CD4-positive, alpha-beta T cell treated with Interleukin-6 at 100 ng/mL for 8 hours (primary cell): ENCODE results near the gene DCTD.
"Not testable (repeated sequence)": the region's sequence is repeated elsewhere in the genome, so short reads cannot be mapped to it uniquely, and the experiment has no call there.

Source experiments
- DNase-seq: peaks from one replicate; pipeline ENCODE4 v3.0.0-alpha.2; 2020; ENCODE audit warnings: mixed read lengths, low spot score

Gene DCTD

DNA sequence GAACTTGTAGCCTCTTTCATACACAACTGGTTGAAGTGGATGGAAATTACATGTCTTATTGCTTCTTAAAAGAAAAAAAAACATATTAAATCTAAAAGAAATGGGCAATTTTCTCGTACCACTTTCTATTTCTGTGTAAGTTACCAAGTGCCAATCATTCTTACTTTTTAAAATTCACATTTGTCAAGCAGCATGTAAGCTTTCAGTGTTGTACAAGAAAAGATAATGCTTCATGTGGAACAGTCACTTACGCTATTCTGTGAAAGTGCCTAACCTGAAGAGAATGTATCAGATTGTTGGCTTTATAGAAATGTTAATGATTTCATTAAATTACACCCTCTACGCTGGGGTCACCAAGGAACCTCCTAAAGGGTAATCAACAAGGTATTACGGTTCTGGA, 4.4 kb upstream of the DCTD start:
- no peak for DNase-seq

DNA sequence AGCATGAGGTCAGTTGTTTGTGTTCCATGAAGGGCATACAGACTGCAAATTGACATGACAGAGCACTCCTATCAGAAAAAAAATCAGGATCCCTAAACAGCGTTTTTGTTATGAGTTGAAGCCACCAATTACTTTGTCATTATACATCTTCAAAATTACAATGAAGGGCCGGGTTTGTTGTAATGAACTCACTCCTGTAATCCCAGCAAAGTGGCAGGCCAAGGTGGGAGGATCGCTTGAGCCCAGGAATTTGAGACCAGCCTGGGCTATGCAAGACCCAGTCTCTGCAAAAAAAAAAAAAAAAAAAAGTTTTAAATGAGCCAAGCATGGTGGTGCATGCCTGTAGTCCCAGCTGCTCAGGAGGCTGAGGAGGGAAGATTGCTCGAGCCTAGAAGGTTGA, 3.5 kb upstream of the DCTD start:
- no peak for DNase-seq

DNA sequence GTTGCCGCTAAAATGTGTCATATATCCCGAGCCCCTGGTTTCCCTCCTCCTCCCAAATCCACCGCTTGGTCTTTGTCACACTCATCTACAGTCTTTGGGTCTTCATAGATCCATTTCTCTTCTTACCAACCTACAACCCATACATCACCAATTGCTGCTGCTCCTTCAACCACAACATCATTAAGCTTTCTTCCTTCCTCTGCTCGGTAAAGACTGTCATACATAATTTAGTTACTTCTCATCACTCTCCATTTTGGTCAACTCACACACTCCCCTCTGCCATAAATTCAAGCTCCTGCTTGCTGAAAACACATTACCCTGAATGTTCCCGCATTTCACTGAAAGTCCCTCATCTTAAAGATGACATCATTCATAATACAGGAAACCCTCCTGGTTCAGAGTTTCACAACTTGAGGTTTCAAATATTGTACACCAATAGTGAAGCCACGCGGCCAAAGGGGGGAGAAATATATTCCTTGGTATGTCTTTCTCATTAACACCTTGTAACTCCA, 1.7 kb upstream of the DCTD start:
- peak; percentile 22 for DNase-seq

DNA sequence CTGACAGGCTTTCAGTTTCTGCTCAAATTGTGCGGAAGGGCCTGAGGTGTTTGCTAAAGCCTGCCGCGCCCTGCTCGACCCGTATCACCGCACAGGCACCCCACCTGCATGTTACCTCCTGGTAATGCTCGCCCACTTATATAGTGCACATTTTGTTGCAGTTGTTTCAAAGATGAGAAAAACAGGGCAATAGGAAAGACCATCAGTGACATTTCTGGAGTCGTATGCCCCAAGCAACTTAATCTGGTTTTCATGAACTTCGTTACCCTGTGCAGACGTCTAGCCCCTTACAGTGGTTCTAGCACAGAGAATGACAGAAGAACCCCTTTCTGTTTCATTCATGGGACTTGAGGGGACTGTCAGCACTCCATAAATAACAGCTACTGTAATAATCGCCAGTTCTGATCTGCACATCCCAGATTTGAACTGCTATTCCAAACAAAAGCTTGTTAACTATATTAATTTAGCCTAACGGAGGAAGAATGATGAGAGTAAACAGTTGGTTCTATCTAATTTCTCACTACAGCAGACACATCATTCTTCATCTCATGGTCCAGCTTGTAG, 940 bp upstream of the DCTD start:
- DNase-seq = no peak

DNA sequence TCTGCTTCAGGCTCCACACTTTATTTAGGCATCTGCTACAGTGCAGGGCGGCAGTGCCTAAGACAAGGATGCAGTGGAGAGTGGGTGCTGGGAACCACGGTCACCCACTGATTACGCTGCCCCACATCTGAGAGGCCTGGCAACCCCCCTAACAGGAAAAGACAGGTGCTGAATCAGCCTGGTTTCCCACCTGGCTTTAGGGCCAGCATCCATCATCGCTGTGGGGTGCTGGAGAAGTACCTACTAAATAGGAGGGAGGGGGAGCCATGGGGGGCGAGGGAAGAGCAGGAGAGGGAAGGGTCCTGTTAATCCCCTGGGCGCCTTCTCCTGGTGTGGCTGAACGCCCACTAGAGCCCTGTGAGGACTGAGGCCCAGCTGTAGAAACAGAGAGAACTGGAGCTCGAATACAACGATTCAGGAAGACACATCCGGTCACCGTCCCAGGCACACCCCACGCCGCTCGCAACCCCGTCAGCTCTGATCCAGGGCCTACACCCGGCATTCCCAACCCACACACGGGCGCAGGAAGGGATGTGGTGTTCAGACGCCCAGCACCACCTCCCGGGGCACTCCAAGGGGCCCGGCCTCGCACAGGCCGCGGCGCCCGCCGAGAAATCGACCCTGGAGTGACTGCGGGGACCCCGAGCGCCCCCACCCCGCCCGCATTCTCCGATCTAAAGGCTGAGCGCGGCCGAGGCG, 554 bp downstream of the DCTD start:
- peak; percentile 10 for DNase-seq

DNA sequence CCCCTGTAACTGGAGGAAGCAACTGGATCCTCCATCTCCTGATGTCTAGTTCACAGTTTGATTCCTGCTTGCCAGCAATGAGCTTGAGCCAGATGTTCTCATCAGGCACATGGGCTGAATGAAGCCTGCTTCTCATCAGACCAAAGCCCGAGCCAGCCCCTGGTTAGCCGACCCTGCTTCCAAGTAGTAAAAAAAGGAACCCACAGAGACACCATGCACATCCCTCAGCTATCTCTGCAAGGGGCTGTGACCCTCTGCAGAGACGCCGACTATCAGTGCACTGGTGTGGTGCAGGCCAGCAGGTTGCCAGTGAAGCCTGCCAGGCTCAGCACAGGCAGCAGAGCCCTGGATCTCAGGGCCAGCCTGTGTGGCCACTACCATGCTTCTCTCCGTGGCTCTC, 2.8 kb downstream of the DCTD start:
- DNase-seq = no peak

DNA sequence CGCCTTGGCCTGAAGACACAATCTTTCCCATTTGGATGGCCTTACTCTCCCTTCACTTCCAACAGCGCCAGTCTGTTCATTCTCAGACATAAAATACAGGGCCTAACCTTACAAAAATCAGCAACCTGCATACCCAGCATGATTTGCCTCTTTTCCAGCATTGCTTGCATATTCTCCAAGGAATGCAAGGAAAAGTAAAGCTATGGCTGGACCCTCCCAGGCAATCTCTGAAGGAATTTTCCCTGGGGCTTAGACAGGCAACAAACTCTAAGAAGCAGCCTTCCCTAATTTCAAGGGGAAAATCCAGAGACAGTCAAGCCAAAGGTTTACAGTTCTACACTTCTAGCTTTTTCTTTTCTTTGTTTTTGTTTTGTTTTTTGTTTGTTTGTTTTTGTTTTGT, 3.6 kb downstream of the DCTD start:
- no peak for DNase-seq

DNA sequence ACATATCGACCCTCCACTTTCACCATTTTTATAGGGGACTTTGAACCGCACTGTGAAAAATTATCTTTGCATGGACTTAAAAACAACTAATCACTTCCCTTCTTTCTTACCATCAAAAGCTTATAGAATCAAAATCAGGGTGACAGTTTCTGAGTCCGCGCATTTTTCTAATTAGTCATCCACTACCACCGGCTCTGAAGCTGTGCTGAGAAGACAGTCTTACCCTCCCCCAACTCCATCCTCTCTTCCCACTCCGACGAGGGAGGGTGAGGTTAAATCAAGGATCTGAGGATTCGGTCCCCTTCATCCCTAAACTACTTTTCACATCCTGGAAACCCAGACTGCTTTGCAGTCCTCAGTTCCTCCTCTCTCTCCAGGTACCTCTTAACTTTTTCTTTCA, 4.2 kb downstream of the DCTD start:
- no peak for DNase-seq

DNA sequence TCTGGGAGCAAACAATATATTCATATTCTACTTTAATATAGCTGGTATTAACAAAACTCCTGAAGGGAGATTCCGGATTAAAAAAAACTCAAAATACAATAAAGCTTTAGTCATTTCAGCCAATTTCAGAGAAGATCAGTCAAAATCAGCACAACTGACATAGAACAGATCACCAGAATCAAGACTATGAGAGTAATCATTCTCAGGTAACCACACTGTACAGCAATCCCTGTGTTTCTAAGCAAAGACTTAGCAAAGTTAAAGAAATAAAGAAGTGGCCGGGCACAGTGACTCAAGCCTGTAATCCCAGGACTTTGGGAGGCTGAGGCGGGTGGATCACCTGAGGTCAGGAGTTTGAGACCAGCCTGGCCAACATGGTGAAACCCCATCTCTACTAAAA, 9.1 kb downstream of the DCTD start:
- DNase-seq = no peak

DNA sequence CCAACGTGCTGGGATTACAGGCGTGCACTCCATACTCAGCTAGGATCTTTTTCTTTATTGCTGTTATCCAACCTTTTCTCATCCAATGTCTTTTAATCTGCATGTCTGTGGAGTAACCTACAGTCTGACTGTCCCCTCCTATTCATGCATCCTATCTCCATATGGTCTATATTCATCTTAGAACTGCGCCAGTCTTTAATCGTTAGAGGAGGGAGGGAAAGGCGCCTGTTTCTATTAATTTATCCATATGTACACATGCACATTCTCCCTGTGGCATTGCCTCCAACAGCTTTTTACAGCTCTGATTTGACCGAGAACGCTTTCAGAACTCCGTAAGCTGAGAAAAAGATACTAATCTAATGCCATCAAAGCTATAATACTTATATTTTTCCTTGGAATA, 9.8 kb downstream of the DCTD start:
- DNase-seq = no peak

DNA sequence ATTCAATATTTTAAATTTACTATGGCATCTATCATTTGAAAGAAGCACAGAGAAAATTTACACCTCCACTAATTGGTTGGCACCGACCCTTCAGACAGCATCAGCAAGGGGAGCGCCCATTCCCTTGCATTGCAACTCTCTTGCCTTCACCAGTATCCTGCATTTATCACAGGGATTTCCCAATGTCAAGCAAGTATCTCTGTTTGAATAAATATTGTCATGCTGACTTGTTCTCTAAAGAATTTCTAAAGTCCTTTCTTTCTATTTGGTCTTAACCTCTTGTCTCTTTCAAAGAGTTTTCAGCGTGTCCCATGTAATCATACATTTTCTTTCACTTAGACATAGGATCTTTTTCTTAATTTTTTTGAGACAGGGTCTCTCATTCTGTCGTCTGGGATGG, 10.4 kb downstream of the DCTD start:
- DNase-seq = no peak

DNA sequence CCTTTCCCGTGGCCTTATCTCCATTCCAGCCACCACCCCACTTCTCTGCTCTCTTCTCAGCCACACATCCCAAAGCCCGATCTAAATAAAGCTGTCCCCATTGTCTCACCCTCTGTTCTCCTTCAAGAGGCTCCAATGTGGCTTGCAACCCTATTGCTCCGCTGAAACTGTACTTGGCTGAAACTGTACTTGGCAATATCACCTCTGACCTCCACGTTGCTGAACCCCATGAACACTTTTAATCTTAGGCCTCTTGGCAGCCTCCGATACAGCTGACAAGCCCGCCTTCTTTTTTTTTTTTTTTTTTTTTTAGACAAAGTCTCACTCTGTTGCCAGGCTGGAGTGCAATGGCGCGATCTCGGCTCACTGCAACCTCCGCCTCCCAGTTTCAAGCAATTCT, 12.1 kb downstream of the DCTD start:
- DNase-seq = no peak

DNA sequence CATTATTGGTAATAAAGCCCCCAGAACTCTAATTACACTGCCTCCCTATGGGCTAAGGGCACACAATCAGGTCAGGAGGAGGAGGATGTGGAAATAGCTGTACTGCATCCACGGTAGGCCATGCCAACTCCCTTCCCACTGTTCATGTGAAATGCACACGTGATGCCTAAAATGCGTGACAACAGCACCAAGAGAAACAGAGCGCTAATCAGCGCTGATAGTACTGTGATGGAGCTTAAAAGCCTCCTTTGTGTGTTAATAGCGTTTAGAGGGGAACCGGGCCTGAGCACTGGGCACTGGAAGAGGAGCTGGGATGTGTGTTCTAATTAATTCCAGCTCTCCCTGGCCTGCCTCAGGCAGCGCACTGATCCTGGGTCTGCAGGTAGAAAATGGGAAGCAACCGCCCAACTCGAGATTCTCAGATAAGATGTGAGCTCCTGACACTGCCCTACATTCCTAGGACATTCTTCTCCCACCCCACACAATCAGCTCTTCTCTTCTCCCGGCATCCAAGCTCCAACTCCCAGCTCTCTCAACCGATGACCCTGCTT, 12.9 kb downstream of the DCTD start:
- DNase-seq = no peak

DNA sequence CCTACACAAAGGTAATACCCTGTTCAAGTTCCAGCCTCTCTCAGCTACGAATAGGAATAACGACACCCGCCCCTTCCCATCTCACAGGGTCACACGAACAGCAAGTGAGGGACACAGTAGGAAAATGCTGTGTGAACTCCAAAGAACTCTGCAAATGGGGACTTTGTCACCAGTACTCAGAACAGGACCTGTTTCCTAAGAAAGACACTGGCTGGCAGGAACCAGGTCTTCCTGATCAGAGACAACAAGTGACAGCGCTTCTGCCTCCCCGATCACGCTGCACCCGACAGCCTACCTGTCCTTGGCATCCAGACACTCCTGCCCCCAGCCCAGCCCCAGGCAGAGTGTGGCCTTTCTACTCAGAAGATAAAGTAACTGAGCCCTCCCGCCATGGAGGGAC, 14.2 kb downstream of the DCTD start:
- DNase-seq = no peak

DNA sequence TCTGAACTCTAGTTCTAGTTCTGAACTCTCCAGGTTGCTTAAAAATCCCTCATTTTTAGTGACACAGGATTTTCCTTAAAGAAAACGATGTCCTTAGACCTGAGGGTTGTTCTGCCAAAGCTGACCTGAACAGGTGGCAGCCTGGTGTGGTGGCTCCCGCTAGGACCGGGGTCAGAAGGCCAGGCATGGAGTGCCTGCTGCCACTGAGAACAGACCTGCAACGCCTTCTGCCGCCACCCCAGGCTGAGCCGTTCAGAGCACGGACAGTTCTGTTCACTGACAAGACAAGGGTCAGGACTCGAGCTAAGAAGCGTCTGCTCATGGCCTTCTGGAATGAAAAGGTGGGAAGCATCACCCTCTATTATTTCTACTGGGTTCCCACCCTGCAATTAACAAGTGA, 15.8 kb downstream of the DCTD start:
- no peak for DNase-seq

DNA sequence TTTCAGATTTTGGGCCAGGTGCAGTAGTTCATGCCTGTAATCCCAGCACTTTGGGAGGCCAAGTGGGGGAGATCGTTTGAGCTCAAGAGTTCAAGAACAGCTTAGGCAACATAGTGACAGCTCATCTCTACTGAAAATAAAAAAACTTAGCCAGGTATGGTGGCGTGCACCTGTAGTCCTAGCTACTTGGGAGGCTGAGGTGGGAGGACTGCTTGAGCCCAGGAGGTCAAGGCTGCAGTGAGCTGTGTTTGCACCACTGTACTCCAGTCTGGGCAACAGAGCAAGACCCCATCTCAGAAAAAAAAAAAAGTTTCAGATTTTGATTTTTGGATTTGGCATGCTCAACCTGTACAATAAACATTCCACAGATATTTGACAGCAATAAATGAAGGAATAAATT, 17.2 kb downstream of the DCTD start:
- DNase-seq = not testable (repeated sequence)

DNA sequence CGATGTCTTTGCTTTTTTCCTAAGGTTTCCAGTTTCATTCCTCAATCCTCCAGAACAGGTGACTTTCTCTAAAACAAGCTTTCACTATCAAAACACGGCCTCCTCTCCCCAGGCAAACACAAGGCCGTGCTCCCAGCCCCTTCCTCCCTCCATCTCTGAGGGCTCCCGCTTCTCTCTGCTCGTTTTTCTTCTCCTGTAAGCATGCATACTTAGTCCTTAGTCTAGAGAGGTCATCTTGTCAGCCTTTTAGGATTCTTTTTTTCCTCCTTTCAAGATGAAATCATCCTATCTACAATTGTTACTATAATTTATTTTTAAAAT, 18.7 kb downstream of the DCTD start:
- DNase-seq = no peak

DNA sequence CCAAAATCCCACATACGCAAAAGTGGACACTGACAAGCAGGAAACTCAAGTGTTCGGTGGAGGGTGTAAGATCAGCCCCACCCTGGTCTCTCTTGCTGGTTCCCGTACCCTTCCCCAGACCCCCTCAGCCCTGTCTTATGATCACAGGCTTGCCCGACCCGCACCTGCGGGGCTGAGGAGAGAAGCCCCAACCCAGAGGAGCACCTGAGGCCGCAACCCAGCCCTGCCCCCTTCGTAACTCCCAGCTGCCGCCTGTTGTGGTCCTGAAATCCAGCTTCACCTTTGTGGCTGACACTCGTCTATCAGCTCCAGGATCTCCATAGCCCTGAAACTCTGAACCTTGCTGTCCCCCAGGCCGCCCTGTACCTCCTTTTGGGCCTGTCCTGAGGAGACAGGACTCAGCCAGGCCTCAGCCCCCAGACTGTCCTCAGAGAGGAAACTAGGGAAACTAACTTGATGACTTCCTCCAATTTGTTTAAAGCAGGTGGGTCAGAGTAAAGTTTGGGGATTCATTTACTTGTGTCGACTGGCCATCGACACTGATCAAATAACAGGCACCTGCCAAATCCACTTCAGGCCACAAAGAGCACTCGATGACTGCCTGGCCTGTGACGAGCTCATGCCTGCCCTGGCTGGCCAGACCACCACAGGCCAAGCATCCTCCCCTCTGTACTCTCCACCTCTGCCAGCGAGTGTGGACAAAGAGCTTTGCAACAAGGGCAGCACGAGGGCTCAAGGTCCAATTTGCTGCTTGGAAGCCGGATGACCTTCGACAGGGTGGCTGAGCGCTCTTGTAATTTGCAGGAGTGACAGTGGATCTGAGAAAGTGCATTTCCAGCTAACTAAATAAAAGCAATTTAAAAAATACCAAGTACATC, 19.3 kb downstream of the DCTD start:
- no peak for DNase-seq

DNA sequence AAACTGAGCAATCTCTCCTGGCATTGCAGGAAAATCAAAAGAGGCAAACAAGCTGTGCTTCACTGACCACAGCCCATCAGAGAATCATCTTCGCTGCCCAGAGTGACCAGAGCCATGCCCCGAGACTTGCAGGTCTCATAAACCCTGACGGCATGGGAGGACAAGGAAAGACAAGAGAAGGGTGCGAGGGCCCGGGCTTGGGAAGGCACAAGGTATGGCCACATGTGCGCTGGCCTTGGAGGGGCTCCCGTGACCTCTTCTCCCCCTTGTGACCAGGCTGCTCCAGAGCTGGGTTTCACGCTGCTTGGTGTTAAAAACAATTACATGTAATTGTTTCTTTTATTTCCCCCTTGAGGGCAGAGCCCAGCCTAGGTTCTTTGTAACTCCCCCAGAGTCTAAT, 20.8 kb downstream of the DCTD start:
- no peak for DNase-seq

DNA sequence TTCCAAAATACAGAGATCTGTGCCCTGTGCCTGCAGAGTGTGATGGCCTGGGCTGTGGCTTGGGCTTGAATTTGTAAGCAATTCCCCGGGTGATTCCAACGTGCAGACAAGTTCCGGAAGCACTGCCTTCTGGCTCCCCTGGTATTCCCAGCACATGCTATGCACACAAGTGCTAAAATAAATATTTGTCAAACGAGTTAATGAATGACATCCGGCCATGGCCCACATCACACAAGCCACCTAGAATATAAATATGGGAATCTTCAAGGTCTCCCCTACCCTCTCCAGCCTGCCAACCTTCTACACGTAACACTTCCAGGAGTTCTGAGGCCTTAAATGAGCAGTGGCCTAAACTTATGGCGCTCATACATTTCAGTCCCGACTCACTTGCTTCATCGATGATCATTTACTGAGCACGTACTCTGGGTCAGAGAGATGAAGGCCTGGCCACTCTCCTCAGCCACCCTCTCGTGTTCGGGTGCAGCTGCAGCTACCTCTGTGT, 21.3 kb downstream of the DCTD start:
- no peak for DNase-seq

DNA sequence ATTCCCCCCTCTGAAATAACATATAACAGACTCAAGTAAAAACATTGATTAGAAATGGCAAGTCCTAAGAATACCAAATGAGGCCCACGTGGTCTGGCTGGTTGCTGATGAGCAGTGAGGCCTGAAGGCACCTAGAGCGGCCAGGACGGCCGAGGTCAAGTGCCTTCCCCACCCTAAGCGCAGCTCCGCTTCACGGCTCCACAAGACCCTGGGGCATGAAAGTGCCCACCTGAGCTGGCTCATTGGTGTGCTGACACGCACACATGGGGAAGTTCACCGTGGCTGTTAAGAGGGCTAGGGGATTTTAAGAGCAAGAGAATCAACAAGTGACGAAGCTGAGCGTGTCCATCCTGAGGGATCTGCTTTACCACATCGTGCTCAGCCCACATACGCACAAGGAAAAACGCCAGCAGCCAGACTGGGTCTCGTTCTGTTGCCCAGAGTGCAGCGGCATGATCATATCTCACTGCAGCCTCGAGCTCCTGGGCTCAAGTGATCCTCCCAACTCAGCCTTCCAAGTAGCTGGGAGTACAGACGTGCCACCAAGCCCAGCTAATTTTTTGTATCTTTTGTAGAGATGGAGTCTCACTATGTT, 22.4 kb downstream of the DCTD start:
- DNase-seq = no peak

DNA sequence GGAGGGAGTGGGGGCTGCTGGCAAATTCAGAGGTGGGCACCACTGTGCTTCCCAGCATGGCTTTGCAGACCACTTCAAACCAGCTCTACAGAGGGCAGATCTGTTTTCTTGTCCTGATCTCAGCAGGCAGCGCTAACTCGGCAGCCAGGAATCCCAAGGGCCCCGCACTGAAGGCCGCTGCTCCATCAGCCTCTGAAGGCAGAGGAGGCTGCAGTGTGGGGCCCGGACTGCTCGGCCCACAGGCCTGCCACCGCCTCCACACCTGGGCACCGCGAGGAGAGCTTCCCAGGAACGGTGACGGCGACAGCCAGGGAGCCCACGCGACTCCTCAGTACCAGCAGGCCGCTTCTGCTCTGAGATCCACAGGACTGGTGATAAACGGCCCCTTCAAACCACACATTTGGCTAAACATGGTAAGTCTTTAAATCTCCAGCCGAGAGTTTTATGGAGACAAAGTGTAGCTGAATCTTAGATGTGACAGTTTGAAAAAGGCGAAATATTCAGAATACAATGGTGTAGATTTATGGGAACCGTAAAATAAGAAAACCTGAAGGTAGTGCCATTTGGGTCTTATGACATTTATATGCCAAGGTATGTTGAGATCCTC, 23.6 kb downstream of the DCTD start:
- DNase-seq = no peak
